ENCODE measurements around the gene GDF10.

Gene GDF10

GRCh38 chr10:47326306-47326926 is 26.4 kb downstream of the GDF10 start:
- Histone ChIP-seq H3K4me3 (ENCODE audit: low read length) (no peak overlapping the region), H3K9me2 (replicated peaks; ENCODE audit: insufficient read depth, low read length) (no peaks in the 10 kb centered on the region), H4K20me1 (ENCODE audit: insufficient read depth, low read length) (no peaks in the 10 kb centered on the region), H3K4me1 (ENCODE audit: low read length) (no peaks in the 10 kb centered on the region), H3F3A (ENCODE audit: insufficient read depth, low read length) (no peaks in the 10 kb centered on the region), H3K9me3 (replicated peaks; ENCODE audit: insufficient read depth, low read length) (no peaks in the 10 kb centered on the region), H3K4me2 (ENCODE audit: low read depth, low read length) (no peak overlapping the region), H3K79me2 (ENCODE audit: low read length) (no peaks in the 10 kb centered on the region), H3K27me3 (replicated peaks; ENCODE audit: insufficient read depth, low read length) (no peaks in the 10 kb centered on the region), H2AFZ (ENCODE audit: low read length) (no peak overlapping the region), H3K27ac (ENCODE audit: low read length) (no peak overlapping the region), H3K9ac (ENCODE audit: low read length) (no peak overlapping the region), H3K36me3 (replicated peaks; ENCODE audit: insufficient read depth, low read length) (no peaks in the 10 kb centered on the region)
- DNase-seq: no peak
- TF ChIP-seq EZH2phosphoT487 (IDR thresholded peaks at IDR 0.05; ENCODE audit: low read length) (no peak), CTCF (IDR thresholded peaks at IDR 0.05; ENCODE audit: low read length) (no peak), EZH2 (optimal IDR thresholded peaks at IDR 0.05; ENCODE audit: low read depth, low read length) (no peak)

GRCh38 chr10:47326927-47327330 is 26.9 kb downstream of the GDF10 start:
- Histone ChIP-seq H3K9me3 (replicated peaks; ENCODE audit: insufficient read depth, low read length) (no peaks in the 10 kb centered on the region), H2AFZ (ENCODE audit: low read length) (no peak overlapping the region), H3K9me2 (replicated peaks; ENCODE audit: insufficient read depth, low read length) (no peaks in the 10 kb centered on the region), H3K9ac (ENCODE audit: low read length) (no peak overlapping the region), H3K36me3 (replicated peaks; ENCODE audit: insufficient read depth, low read length) (no peaks in the 10 kb centered on the region), H3K79me2 (ENCODE audit: low read length) (no peaks in the 10 kb centered on the region), H3K4me1 (ENCODE audit: low read length) (no peaks in the 10 kb centered on the region), H3K27me3 (replicated peaks; ENCODE audit: insufficient read depth, low read length) (no peaks in the 10 kb centered on the region), H3K4me2 (ENCODE audit: low read depth, low read length) (no peak overlapping the region), H3K4me3 (ENCODE audit: low read length) (no peak overlapping the region), H3K27ac (ENCODE audit: low read length) (no peak overlapping the region), H3F3A (ENCODE audit: insufficient read depth, low read length) (no peaks in the 10 kb centered on the region), H4K20me1 (ENCODE audit: insufficient read depth, low read length) (no peaks in the 10 kb centered on the region)
- TF ChIP-seq EZH2 (optimal IDR thresholded peaks at IDR 0.05; ENCODE audit: low read depth, low read length): no peak
- DNase-seq: no peak

GRCh38 chr10:47329855-47330254 is 29.9 kb downstream of the GDF10 start:
- no peak for TF ChIP-seq CTCF (IDR thresholded peaks at IDR 0.05; ENCODE audit: low read length)
- no peak for TF ChIP-seq EZH2 (optimal IDR thresholded peaks at IDR 0.05; ENCODE audit: low read depth, low read length)
- no peak for TF ChIP-seq EZH2phosphoT487 (IDR thresholded peaks at IDR 0.05; ENCODE audit: low read length)
- H3K4me1 ChIP-seq (ENCODE audit: low read length): no peaks in the 10 kb centered on the region
- H3K36me3 ChIP-seq (replicated peaks; ENCODE audit: insufficient read depth, low read length): no peaks in the 10 kb centered on the region
- no peaks in the 10 kb centered on the region for H3K79me2 ChIP-seq (ENCODE audit: low read length)
- no peaks in the 10 kb centered on the region for H3K27me3 ChIP-seq (replicated peaks; ENCODE audit: insufficient read depth, low read length)
- no peaks in the 10 kb centered on the region for H3K9me3 ChIP-seq (replicated peaks; ENCODE audit: insufficient read depth, low read length)
- H3K4me3 ChIP-seq (ENCODE audit: low read length): no peak overlapping the region
- no peak overlapping the region for H3K4me2 ChIP-seq (ENCODE audit: low read depth, low read length)
- no peak overlapping the region for H3K9ac ChIP-seq (ENCODE audit: low read length)
- H3F3A ChIP-seq (ENCODE audit: insufficient read depth, low read length): no peaks in the 10 kb centered on the region
- H4K20me1 ChIP-seq (ENCODE audit: insufficient read depth, low read length): no peaks in the 10 kb centered on the region
- H2AFZ ChIP-seq (ENCODE audit: low read length): no peak overlapping the region
- no peaks in the 10 kb centered on the region for H3K9me2 ChIP-seq (replicated peaks; ENCODE audit: insufficient read depth, low read length)
- no peak for DNase-seq
- no peak overlapping the region for H3K27ac ChIP-seq (ENCODE audit: low read length)

- Histone ChIP-seq H3K36me3 (replicated peaks; ENCODE audit: insufficient read depth, low read length) (no peaks in the 10 kb centered on the region), H3K4me3 (ENCODE audit: low read length) (no peak overlapping the region), H3K4me2 (ENCODE audit: low read depth, low read length) (no peak overlapping the region), H3K27ac (ENCODE audit: low read length) (no peak overlapping the region), H3K9me2 (replicated peaks; ENCODE audit: insufficient read depth, low read length) (no peaks in the 10 kb centered on the region), H3K79me2 (ENCODE audit: low read length) (no peaks in the 10 kb centered on the region), H3K9me3 (replicated peaks; ENCODE audit: insufficient read depth, low read length) (no peaks in the 10 kb centered on the region), H3F3A (ENCODE audit: insufficient read depth, low read length) (no peaks in the 10 kb centered on the region), H2AFZ (ENCODE audit: low read length) (no peak overlapping the region), H3K27me3 (replicated peaks; ENCODE audit: insufficient read depth, low read length) (no peaks in the 10 kb centered on the region), H3K4me1 (ENCODE audit: low read length) (no peaks in the 10 kb centered on the region), H3K9ac (ENCODE audit: low read length) (no peak overlapping the region), H4K20me1 (ENCODE audit: insufficient read depth, low read length) (no peaks in the 10 kb centered on the region)
- DNase-seq: no peak
- no peak for TF ChIP-seq EZH2 (optimal IDR thresholded peaks at IDR 0.05; ENCODE audit: low read depth, low read length)
- TF ChIP-seq CTCF (IDR thresholded peaks at IDR 0.05; ENCODE audit: low read length): no peak
- TF ChIP-seq EZH2phosphoT487 (IDR thresholded peaks at IDR 0.05; ENCODE audit: low read length): no peak
Observed at GRCh38 chr10:47330366-47330765, 30.4 kb downstream of the GDF10 start.
